WTC11 (cell line): ENCODE measurements around the gene RBM45. TPM values are rescaled to one million over a fixed set of nuclear protein-coding genes. Genes with fewer than 3 reads are reported as not detected.

Experiments
- ATF3 ChIP-seq: sonication (generic); formaldehyde crosslinking; conservative IDR thresholded peaks from 2 replicates; pipeline ENCODE4 v1.8.1; 2022; ENCODE audit warnings: mild to moderate bottlenecking, missing genetic modification reagents
- ATF6 ChIP-seq: sonication (generic); formaldehyde crosslinking; IDR thresholded peaks from 2 replicates; pipeline ENCODE4 v1.8.1; 2023; ENCODE audit warnings: mild to moderate bottlenecking, missing genetic modification reagents
- E2F5 ChIP-seq: sonication (generic); formaldehyde crosslinking; IDR thresholded peaks from 2 replicates; pipeline ENCODE4 v1.8.1; 2022; ENCODE audit warnings: mild to moderate bottlenecking, moderate library complexity, missing genetic modification reagents
- ELF4 ChIP-seq: sonication (generic); formaldehyde crosslinking; IDR thresholded peaks from 2 replicates; pipeline ENCODE4 v1.8.1; 2022; ENCODE audit warnings: low read depth, mild to moderate bottlenecking, moderate library complexity, missing genetic modification reagents
- ESRRA ChIP-seq: sonication (generic); formaldehyde crosslinking; IDR thresholded peaks from 2 replicates; pipeline ENCODE4 v1.8.1; 2022; ENCODE audit warnings: mild to moderate bottlenecking, missing genetic modification reagents, borderline replicate concordance
- ETV6 ChIP-seq: sonication (generic); formaldehyde crosslinking; IDR thresholded peaks from 2 replicates; pipeline ENCODE4 v1.8.1; 2022; ENCODE audit warnings: mild to moderate bottlenecking, missing genetic modification reagents
- FOXK1 ChIP-seq: sonication (generic); formaldehyde crosslinking; IDR thresholded peaks from 2 replicates; pipeline ENCODE4 v1.8.0; 2022; ENCODE audit warnings: mild to moderate bottlenecking, moderate library complexity, missing genetic modification reagents
- FOXP1 ChIP-seq: sonication (generic); formaldehyde crosslinking; IDR thresholded peaks from 2 replicates; pipeline ENCODE4 v1.8.0; 2022; ENCODE audit warnings: missing genetic modification reagents, mild to moderate bottlenecking, moderate library complexity, borderline replicate concordance
- GABPB1 ChIP-seq: sonication (generic); formaldehyde crosslinking; IDR thresholded peaks from 2 replicates; pipeline ENCODE4 v1.8.1; 2023; ENCODE audit warnings: mild to moderate bottlenecking, missing genetic modification reagents
- GRHL2 ChIP-seq: fragments of 250-450 bp; sonication (Bioruptor Pico); IDR thresholded peaks from 2 replicates; pipeline ENCODE4 v1.8.0; 2022; ENCODE audit warnings: mild to moderate bottlenecking, moderate library complexity; ENCODE audit not compliant: insufficient replicate concordance, severe bottlenecking
- HMGXB4 ChIP-seq: sonication (generic); formaldehyde crosslinking; IDR thresholded peaks from 2 replicates; pipeline ENCODE4 v1.8.1; 2023; ENCODE audit warnings: mild to moderate bottlenecking, moderate library complexity, missing genetic modification reagents
- IRF1 ChIP-seq: sonication (generic); formaldehyde crosslinking; IDR thresholded peaks from 2 replicates; pipeline ENCODE4 v1.8.0; 2023; ENCODE audit warnings: missing genetic modification reagents
- IRF2 ChIP-seq: sonication (generic); formaldehyde crosslinking; IDR thresholded peaks from 2 replicates; pipeline ENCODE4 v1.8.0; 2022; ENCODE audit warnings: low read depth, missing genetic modification reagents, borderline replicate concordance
- JAZF1 ChIP-seq: fragments of 250-450 bp; sonication (Bioruptor Pico); IDR thresholded peaks from 2 replicates; pipeline ENCODE4 v1.9.0; 2021; ENCODE audit warnings: moderate library complexity, mild to moderate bottlenecking, inconsistent platforms
- KAT7 ChIP-seq: sonication (generic); formaldehyde crosslinking; IDR thresholded peaks from 2 replicates; pipeline ENCODE4 v1.8.1; 2023; ENCODE audit warnings: missing genetic modification reagents, mild to moderate bottlenecking, borderline replicate concordance
- MLX ChIP-seq: sonication (generic); formaldehyde crosslinking; IDR thresholded peaks from 2 replicates; pipeline ENCODE4 v1.8.1; 2023; ENCODE audit warnings: mild to moderate bottlenecking, missing genetic modification reagents, moderate library complexity
- NFE2L1 ChIP-seq: sonication (generic); formaldehyde crosslinking; IDR thresholded peaks from 2 replicates; pipeline ENCODE4 v1.8.1; 2023; ENCODE audit warnings: missing genetic modification reagents
- NR2C2 ChIP-seq: sonication (generic); formaldehyde crosslinking; IDR thresholded peaks from 2 replicates; pipeline ENCODE4 v1.8.0; 2022; ENCODE audit warnings: mild to moderate bottlenecking, missing genetic modification reagents
- OVOL2 ChIP-seq: fragments of 250-450 bp; sonication (Bioruptor Pico); IDR thresholded peaks from 2 replicates; pipeline ENCODE4 v1.9.0; 2021; ENCODE audit warnings: mild to moderate bottlenecking, borderline replicate concordance
- PRRX2 ChIP-seq: fragments of 250-450 bp; sonication (Bioruptor Pico); IDR thresholded peaks from 2 replicates; pipeline ENCODE4 v1.8.0; 2021; ENCODE audit warnings: mild to moderate bottlenecking
- RELA ChIP-seq: sonication (generic); formaldehyde crosslinking; IDR thresholded peaks from 2 replicates; pipeline ENCODE4 v1.8.1; 2022; ENCODE audit warnings: missing genetic modification reagents, mild to moderate bottlenecking, borderline replicate concordance
- SP1 ChIP-seq: sonication (generic); formaldehyde crosslinking; conservative IDR thresholded peaks from 2 replicates; pipeline ENCODE4 v1.8.1; 2022; ENCODE audit warnings: missing genetic modification reagents
- TP53 ChIP-seq: sonication (generic); formaldehyde crosslinking; IDR thresholded peaks from 2 replicates; pipeline ENCODE4 v1.8.1; 2023; ENCODE audit warnings: mild to moderate bottlenecking, missing genetic modification reagents
- ZBTB21 ChIP-seq: sonication (generic); formaldehyde crosslinking; IDR thresholded peaks from 2 replicates; pipeline ENCODE4 v1.8.1; 2023; ENCODE audit warnings: mild to moderate bottlenecking, missing genetic modification reagents, borderline replicate concordance
- ZBTB43 ChIP-seq: sonication (generic); formaldehyde crosslinking; IDR thresholded peaks from 2 replicates; pipeline ENCODE4 v1.8.1; 2023; ENCODE audit warnings: mild to moderate bottlenecking, missing genetic modification reagents
- ZNF121 ChIP-seq: sonication (generic); formaldehyde crosslinking; IDR thresholded peaks from 2 replicates; pipeline ENCODE4 v1.8.0; 2023; ENCODE audit warnings: missing genetic modification reagents
- ZNF138 ChIP-seq: sonication (generic); formaldehyde crosslinking; conservative IDR thresholded peaks from 2 replicates; pipeline ENCODE4 v1.8.1; 2022; ENCODE audit warnings: mild to moderate bottlenecking, moderate library complexity, missing genetic modification reagents
- ZNF263 ChIP-seq: sonication (generic); formaldehyde crosslinking; IDR thresholded peaks from 2 replicates; pipeline ENCODE4 v1.8.1; 2022; ENCODE audit warnings: low read depth, mild to moderate bottlenecking, moderate library complexity, missing genetic modification reagents
- ZNF317 ChIP-seq: sonication (generic); formaldehyde crosslinking; IDR thresholded peaks from 2 replicates; pipeline ENCODE4 v1.8.1; 2023; ENCODE audit warnings: low read depth, mild to moderate bottlenecking, moderate library complexity, missing genetic modification reagents, borderline replicate concordance
- total RNA-seq: library from RNA; stranded (reverse); gene quantifications from 3 replicates; pipeline ENCODE4 v1.2.3, GENCODE V29; 2021

The RBM45 gene
- total RNA-seq, 1 experiment from 2014 or later = 9.2 TPM

GRCh38 chr2:178112202-178113152, at the start of gene RBM45 (continued):
- TF ChIP-seq SP1 = peak; percentile 77
- TF ChIP-seq FOXP1 (CRISPR knock-in tag) = peak; percentile 70; the same call in 1 of the 2 replicates
- no peak for TF ChIP-seq ATF3 (CRISPR knock-in tag)
- TF ChIP-seq JAZF1 = no peak
- no peak for TF ChIP-seq GRHL2
- no peak for TF ChIP-seq TP53 (CRISPR knock-in tag)
- peak; percentile 91 for TF ChIP-seq HMGXB4
- TF ChIP-seq E2F5 (CRISPR knock-in tag) = peak; percentile 62; the same call in 1 of the 2 replicates
- no peak for TF ChIP-seq ZNF138 (CRISPR knock-in tag)
- TF ChIP-seq NFE2L1 = peak; percentile 43; the same call in 1 of the 2 replicates
- no peak for TF ChIP-seq MLX (CRISPR knock-in tag)
- no peak for TF ChIP-seq IRF1 (CRISPR knock-in tag)
- no peak for TF ChIP-seq RELA (CRISPR knock-in tag)
- no peak for TF ChIP-seq ZNF317 (CRISPR knock-in tag)
- no peak for TF ChIP-seq ESRRA (CRISPR knock-in tag)
- TF ChIP-seq ZNF121 (CRISPR knock-in tag) = no peak
- TF ChIP-seq GABPB1 (CRISPR knock-in tag) = no peak; the same call in none of the 2 replicates
- peak; percentile 85 for TF ChIP-seq ZNF263
- TF ChIP-seq PRRX2 (CRISPR knock-in tag) = no peak
- no peak for TF ChIP-seq ATF6 (CRISPR knock-in tag)
- TF ChIP-seq ELF4 (CRISPR knock-in tag) = no peak
- no peak for TF ChIP-seq ZBTB43 (CRISPR knock-in tag)
- no peak for TF ChIP-seq NR2C2 (CRISPR knock-in tag)
- TF ChIP-seq FOXK1 = peak; percentile 71; the same call in 1 of the 2 replicates
- no peak for TF ChIP-seq OVOL2 (CRISPR knock-in tag)
- TF ChIP-seq KAT7 (CRISPR knock-in tag) = no peak; the same call in 1 of the 2 replicates
- peak; percentile 68; the same call in 1 of the 2 replicates for TF ChIP-seq ZBTB21 (CRISPR knock-in tag)
- TF ChIP-seq ETV6 = no peak
- TF ChIP-seq IRF2 (CRISPR knock-in tag) = no peak
